Measurements from ENCODE around the gene NRAS. TPM values are rescaled to one million over a fixed set of nuclear protein-coding genes. Genes with fewer than 3 reads are reported as not detected.

Gene NRAS
- total and polyA plus RNA-seq, 11 donors = 4.2 to 25.7 (median 10.2) TPM

DNA sequence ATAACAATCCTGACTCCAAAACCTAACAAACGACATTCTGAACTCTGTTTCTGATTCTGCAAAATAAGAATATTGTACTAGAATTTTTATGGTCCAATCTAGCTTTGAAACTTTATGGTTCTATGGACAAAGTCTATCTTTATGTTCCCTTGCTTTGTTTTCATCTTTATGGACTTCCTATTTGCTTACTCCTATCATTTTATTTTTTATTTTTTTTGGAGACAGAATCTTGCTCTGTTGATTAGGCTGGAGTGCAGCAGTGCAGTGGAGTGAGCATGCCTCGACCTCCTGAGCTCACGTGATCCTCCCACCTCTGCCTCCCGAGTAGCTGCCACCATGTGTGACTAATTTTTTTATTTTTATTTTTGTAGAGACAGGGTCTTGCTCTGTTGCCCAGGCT lies 3.6 kb downstream of the NRAS start:
- intact Hi-C loops (cut with DNase I) = loop anchor here in 2 of 10 donors (10.0 kb wide), 1 partner anchor 128 kb away; the partner anchor contains the start of gene BCAS2 (in 2 of the 2)
- Histone ChIP-seq H3K4me3 (no peak overlapping the region), H3K4me1 (peaks cover 0 to 38% (median 19%) of the 10 kb centered on the region in 12 donors), H3K27me3 (no peaks in the 10 kb centered on the region), H3K9me3 (no peaks in the 10 kb centered on the region), H3K36me3 (peaks cover 0 to 79% (median 69%) of the 10 kb centered on the region in 9 donors), H3K27ac (no peak overlapping the region)
- TF ChIP-seq, protein P1, sequence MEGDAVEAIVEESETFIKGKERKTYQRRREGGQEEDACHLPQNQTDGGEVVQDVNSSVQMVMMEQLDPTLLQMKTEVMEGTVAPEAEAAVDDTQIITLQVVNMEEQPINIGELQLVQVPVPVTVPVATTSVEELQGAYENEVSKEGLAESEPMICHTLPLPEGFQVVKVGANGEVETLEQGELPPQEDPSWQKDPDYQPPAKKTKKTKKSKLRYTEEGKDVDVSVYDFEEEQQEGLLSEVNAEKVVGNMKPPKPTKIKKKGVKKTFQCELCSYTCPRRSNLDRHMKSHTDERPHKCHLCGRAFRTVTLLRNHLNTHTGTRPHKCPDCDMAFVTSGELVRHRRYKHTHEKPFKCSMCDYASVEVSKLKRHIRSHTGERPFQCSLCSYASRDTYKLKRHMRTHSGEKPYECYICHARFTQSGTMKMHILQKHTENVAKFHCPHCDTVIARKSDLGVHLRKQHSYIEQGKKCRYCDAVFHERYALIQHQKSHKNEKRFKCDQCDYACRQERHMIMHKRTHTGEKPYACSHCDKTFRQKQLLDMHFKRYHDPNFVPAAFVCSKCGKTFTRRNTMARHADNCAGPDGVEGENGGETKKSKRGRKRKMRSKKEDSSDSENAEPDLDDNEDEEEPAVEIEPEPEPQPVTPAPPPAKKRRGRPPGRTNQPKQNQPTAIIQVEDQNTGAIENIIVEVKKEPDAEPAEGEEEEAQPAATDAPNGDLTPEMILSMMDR (IDR thresholded peaks at IDR 0.05) = no peak
- no peak for TF ChIP-seq POLR2A (IDR thresholded peaks at IDR 0.05)
- DNase-seq = no peak
- WGBS, 4 donors = 81 to 84% (median 82%) methylated on average over 4 of the region's 4 CpGs
- ATAC-seq = no peak

DNA sequence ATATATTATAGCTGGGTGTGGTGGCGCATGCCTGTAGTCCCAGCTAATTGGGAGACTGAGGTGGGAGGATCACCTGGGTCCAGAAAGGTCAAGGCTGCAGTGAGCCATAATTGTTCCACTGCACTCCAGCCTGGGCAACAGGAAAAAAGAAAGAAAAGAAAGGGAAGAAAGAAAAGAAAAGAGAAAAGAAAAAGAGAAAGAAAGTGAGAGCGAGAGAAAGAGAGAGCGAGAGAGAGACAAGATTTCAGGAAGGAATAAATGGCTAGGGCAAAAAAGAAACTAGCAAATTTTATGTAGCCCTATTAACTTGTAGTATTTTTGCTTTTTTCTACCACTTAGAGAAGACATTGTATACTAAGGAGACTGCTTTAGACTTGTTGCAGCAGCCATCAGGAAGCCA lies 6.2 kb downstream of the NRAS start:
- Histone ChIP-seq H3K4me1 (peaks cover 0 to 25% (median 6%) of the 10 kb centered on the region in 12 donors), H3K27ac (no peak overlapping the region), H3K27me3 (no peaks in the 10 kb centered on the region), H3K9me3 (no peaks in the 10 kb centered on the region), H3K36me3 (peaks cover 2 to 96% (median 88%) of the 10 kb centered on the region in 9 donors), H3K4me3 (no peak overlapping the region)
- no peak for DNase-seq
- intact Hi-C loops (cut with DNase I) = loop anchor here in 2 of 10 donors (10.0 kb wide), 1 partner anchor 126 kb away; the partner anchor contains the start of gene BCAS2 (in 2 of the 2)
- 92 to 98% (median 96%) methylated on average over 3 of the region's 3 CpGs for WGBS, 4 donors
- no peak for ATAC-seq
- TF ChIP-seq, protein P1 (IDR thresholded peaks at IDR 0.05) = no peak
- TF ChIP-seq POLR2A (IDR thresholded peaks at IDR 0.05) = no peak

DNA sequence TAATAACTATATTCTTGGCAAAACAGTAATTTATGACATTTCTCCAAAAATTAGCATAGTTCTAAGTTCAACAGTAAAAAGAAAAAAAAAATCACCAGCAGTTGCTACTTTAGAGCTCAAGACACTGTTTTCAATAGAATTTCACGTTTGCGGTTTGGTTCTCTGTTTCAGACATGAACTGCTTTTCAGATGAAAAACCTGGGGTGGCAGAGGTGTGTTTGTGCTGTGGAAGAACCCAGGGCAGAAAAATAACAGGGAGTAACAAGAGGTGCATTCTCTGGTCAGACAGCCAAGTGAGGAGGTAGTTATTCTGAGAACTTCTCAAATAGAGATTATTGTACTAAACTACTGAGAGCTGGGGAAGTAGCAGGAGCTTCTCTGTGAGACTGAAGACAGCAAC lies 9.0 kb downstream of the NRAS start:
- TF ChIP-seq POLR2A (IDR thresholded peaks at IDR 0.05) = no peak
- TF ChIP-seq, protein P1 (IDR thresholded peaks at IDR 0.05) = no peak
- no peaks in the 10 kb centered on the region for H3K4me1 ChIP-seq
- H3K9me3 ChIP-seq = no peaks in the 10 kb centered on the region
- H3K4me3 ChIP-seq = no peak overlapping the region
- 83 to 95% (median 92%) methylated on average over 2 of the region's 2 CpGs for WGBS, 4 donors
- intact Hi-C loops (cut with DNase I) = no loop called here
- ATAC-seq (no peak), DNase-seq (no peak)
- H3K36me3 ChIP-seq = peaks cover 2 to 85% (median 76%) of the 10 kb centered on the region in 9 donors
- no peak overlapping the region for H3K27ac ChIP-seq
- no peaks in the 10 kb centered on the region for H3K27me3 ChIP-seq

DNA sequence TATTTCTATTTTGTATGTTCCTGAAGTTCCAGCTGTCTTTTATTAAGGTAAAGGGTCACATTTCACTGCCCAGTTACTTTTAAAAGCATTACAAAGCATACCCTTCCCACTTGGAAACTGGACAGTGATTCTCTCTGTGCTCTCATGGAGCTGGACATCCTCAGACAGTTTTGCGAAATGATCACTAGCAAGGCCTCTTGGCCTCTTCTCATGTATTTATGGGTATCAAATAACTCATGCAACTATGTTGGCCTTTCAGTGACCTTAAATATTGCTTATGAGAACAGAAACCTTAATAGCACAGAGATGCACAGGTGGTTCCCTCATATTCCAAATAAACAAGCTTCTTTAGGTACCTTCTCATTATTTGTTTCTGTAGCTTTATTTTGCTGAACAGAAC lies 13.3 kb downstream of the NRAS start:
- H3K4me1 ChIP-seq = no peaks in the 10 kb centered on the region
- DNase-seq = no peak

More for the DNA sequence above, 13.3 kb downstream of the NRAS start:
- no peak for ATAC-seq
- Histone ChIP-seq H3K27ac (no peak overlapping the region), H3K4me3 (no peak overlapping the region), H3K36me3 (peaks cover 2 to 43% (median 37%) of the 10 kb centered on the region in 9 donors), H3K9me3 (no peaks in the 10 kb centered on the region), H3K27me3 (no peaks in the 10 kb centered on the region)
- intact Hi-C loops (cut with DNase I) = no loop called here
- WGBS, 4 donors = 86 to 97% (median 91%) methylated on average over 1 of the region's 1 CpG
- TF ChIP-seq POLR2A (IDR thresholded peaks at IDR 0.05) = no peak
- TF ChIP-seq, protein P1 (IDR thresholded peaks at IDR 0.05) = no peak

Measured in heart left ventricle (tissue), 16 donors.